GOT3 (cell line): ENCODE results near the gene GIMAP1.
"Not testable (repeated sequence)": the region's sequence is repeated elsewhere in the genome, so short reads cannot be mapped to it uniquely, and the experiment has no call there.

Experiments
- DNase-seq: peaks from one replicate; lab custom pipeline; 2025; ENCODE audit warnings: mixed read lengths; lab: John Stamatoyannopoulos, UW

Gene GIMAP1

GRCh38 chr7:150716368-150716767 is at the start of gene GIMAP1:
Gene GIMAP1, plus strand, starts transcription at chr7:150716613. Its CDS starts 2,435 bp downstream, at chr7:150719048.
- no peak for DNase-seq

GRCh38 chr7:150668472-150668911 is 47.9 kb upstream of the GIMAP1 start:
- no peak for DNase-seq

- no peak for DNase-seq
Observed at GRCh38 chr7:150668977-150669376, 47.4 kb upstream of the GIMAP1 start.

- DNase-seq: not testable (repeated sequence)
Observed at GRCh38 chr7:150671798-150672585, 44.4 kb upstream of the GIMAP1 start.

GRCh38 chr7:150675714-150676113 is 40.7 kb upstream of the GIMAP1 start:
- DNase-seq: no peak

- not testable (repeated sequence) for DNase-seq
Observed at GRCh38 chr7:150676276-150676675, 40.1 kb upstream of the GIMAP1 start.

- DNase-seq: not testable (repeated sequence)
Observed at GRCh38 chr7:150676854-150677253, 39.6 kb upstream of the GIMAP1 start.

- not testable (repeated sequence) for DNase-seq
Observed at GRCh38 chr7:150678601-150679000, 37.8 kb upstream of the GIMAP1 start.

- not testable (repeated sequence) for DNase-seq
Observed at GRCh38 chr7:150680364-150680763, 36.0 kb upstream of the GIMAP1 start.

- no peak for DNase-seq
Observed at GRCh38 chr7:150685219-150686029, 31.0 kb upstream of the GIMAP1 start, which contains the start of gene GIMAP2. Gene GIMAP2, plus strand, starts transcription at chr7:150685706. Its CDS starts 1,354 bp downstream, at chr7:150687060.

GRCh38 chr7:150686030-150686631 is 30.3 kb upstream of the GIMAP1 start:
- no peak for DNase-seq

GRCh38 chr7:150688630-150689029 is 27.8 kb upstream of the GIMAP1 start:
- no peak for DNase-seq

- DNase-seq: no peak
Observed at GRCh38 chr7:150695654-150696053, 20.8 kb upstream of the GIMAP1 start.

- no peak for DNase-seq
Observed at GRCh38 chr7:150703209-150703608, 13.2 kb upstream of the GIMAP1 start.

- DNase-seq: no peak
Observed at GRCh38 chr7:150715293-150715692, 1.1 kb upstream of the GIMAP1 start.

GRCh38 chr7:150715738-150716137 is 675 bp upstream of the GIMAP1 start:
- DNase-seq: no peak

GRCh38 chr7:150716939-150717338 is 526 bp downstream of the GIMAP1 start:
- no peak for DNase-seq

- no peak for DNase-seq
Observed at GRCh38 chr7:150717814-150718420, 1.5 kb downstream of the GIMAP1 start.

GRCh38 chr7:150719436-150719835 is 3.0 kb downstream of the GIMAP1 start:
- DNase-seq: no peak

GRCh38 chr7:150719960-150720891 is 3.8 kb downstream of the GIMAP1 start:
- no peak for DNase-seq

- no peak for DNase-seq
Observed at GRCh38 chr7:150721970-150722373, 5.6 kb downstream of the GIMAP1 start.
